Pons (tissue), 1 donor: ENCODE data around the gene PLEKHA4.
"Not testable (repeated sequence)": the region's sequence is repeated elsewhere in the genome, so short reads cannot be mapped to it uniquely, and the experiment has no call there.

Source experiments
- DNase-seq: peaks from one replicate; pipeline ENCODE4 v3.0.0-alpha.2; 2016; ENCODE audit warnings: low spot score

PLEKHA4 gene

DNA sequence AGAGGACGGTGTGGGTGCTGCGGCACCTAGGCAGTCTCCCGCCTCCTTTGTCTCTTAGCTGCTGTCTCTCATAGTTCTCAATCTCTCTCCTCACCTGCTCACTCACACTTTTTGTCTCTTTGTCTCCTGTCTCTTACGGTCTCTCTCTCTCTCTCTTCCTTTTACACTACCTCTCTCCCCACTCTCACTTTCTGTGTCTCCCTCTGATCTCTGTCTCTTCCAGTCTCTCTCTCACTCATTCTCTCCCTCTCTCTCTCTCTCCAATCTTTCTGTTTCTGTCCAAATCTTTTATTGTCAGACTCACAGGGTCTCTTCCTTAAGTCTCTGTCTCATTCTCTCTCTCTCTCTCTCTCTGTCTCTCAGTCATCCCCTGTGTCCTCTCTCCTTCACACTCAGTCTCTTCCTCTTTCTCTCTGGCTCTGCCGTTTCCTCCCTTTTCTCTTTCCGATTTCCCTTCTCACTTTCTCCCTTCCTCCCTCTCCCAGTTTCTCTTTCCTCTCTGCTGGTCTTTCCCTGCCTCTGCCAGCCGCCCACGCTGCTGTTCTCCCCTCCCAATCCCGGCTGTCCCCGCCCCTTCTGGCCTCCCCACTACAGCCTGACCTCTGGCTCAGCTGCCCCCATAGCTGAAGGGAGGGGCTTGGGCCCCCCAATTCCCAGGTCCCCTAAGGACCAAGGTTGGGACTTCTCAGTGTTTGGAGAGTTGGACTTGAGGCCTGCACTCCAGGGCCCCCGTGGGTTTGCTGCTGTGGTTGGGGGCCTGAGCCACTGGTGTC, at the start of gene PLEKHA4:
Gene PLEKHA4, minus strand, starts transcription at position 504 of the 773 bp plus-strand sequence. CDS start 997 bp downstream, outside the sequence.
- DNase-seq: no peak

- DNase-seq: no peak
Measured at GRCh38 chr19:48918071-48918470, 49.7 kb upstream of the PLEKHA4 start.

DNA sequence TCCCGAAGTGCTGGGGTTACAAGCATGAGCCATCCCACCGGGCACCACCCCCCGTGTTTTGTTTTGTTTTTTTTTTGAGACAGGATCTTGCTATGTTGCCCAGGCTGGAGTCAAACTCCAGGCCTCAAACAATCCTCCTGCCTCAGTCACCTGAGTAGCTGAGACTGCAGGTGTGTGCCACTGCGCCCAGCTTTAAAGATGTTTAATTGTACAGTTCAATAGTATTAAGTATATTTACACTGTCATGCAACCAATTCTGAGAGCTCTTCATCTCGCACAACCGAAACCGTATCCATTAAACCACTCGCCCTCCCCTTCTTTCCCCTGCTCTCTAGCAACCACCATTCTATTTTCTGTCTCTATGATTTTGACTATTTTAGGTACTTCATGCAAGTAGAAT, 47.3 kb upstream of the PLEKHA4 start:
- DNase-seq: no peak

DNA sequence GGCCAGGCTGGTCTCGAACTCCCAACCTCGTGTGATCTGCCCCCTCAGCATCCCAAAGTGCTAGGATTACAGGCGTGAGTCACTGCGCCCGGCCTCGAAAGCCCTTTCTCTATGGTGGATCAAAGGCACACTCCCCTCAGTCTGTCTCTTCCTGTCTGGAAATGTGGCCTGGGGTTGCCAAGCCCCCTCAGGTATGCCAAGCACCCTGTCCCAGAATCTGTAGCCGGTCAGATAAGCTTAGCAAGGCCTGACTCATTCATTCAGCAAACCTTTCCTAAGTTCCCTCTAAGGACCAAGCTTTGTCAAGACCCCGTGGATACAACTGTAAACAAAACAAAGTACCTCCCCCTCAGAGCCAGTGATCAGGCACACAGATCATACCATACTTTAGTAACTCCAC, 45.8 kb upstream of the PLEKHA4 start:
- no peak for DNase-seq

GRCh38 chr19:48913114-48913889, 44.9 kb upstream of the PLEKHA4 start:
- DNase-seq: no peak

DNA sequence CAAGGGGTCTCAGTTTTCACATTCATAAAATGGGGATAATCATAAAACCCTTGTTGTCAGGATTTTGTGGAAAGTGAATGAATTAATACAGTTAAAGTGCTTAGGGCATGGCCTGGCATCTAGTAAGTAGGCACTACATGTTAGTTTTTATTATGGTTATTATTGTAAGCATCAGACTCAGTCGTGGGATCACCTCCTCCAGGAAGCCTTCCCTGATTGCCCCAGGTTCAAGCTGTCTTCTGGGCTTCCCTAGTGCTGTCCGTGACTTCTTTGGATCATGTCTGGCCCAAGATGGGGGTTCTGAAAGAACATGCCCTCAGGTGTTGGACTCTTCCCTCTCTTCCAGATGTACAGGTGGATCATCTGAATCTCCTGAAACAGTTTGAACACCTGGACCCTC, 42.4 kb upstream of the PLEKHA4 start:
- DNase-seq: no peak

GRCh38 chr19:48909424-48910077, 41.1 kb upstream of the PLEKHA4 start:
- DNase-seq: not testable (repeated sequence)

DNA sequence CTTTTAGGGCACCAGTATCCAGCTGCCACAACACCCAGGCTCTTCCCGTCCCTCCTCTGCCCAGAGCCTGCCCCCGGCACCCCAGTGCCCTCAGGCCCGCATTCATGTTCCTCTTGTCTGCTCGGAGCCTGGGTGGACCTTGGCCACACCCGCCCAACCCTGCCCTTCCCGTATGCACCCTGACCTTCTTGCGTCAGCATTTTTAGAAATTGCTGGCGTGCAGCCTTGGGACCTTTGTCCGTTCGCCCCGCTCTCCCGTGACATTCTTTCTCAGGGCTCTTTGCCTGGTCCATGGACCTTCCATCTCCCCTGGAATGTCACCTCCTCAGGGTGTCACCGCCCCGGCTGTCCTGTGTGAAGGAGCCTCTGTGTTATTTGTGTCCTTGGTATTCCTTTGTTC, 39.3 kb upstream of the PLEKHA4 start:
- no peak for DNase-seq

DNA sequence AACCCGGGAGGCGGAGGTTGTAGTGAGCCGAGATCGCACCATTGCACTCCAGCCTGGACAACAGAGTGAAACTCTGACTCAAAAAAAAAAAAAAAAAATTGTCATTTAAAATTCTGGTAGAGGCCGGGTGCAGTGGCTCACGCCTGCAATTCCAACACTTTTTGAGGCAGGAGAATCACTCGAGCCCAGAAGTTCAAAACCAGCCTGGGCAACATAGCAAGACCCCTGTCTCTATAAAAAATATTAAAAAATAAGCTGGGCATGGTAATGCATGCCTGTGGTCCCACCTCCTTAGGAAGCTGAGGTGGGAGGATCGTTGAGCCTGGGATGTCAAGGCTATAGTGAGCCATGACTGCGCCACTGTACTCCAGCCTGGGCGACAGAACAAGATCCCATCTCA, 37.9 kb upstream of the PLEKHA4 start:
- no peak for DNase-seq

DNA sequence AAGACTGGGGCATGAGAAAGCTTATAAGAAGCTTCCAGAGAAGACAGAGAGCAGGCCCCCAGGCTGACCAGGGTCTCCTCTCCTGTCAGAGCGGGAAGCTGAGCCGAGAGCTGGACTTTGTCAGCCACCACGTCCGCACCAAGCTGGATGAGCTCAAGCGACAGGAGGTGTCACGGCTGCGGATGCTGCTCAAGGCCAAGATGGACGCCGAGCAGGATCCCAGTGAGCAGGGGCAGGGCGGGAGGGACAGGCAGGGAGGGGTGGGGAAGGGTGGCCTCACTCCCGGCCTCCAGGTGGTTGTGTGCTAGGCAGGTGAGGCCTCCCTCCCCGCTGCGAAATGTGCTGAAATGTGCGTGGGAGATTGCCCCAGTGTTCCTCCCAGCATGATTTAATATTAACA, 37.2 kb upstream of the PLEKHA4 start:
- DNase-seq: no peak

- DNase-seq: not testable (repeated sequence)
Measured at GRCh38 chr19:48903788-48904187, 35.4 kb upstream of the PLEKHA4 start.

DNA sequence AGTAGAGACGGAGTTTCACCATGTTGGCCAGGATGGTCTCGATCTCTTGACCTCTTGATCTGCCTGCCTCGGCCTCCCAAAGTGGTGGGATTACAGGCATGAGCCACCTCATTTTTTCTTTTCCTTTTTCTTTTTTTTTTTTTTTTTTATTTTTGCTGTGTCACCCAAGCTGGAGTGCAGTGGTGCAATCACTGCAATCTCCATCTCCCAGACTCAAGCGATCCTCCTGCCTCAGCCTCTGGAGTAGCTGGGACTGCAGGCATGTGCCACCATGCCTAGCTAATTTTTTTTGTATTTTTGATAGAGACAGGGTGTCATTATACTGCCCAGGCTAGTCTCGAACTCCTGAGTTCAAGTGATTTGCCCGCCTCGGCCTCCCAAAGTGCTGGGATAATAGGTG, 33.9 kb upstream of the PLEKHA4 start:
- not testable (repeated sequence) for DNase-seq

- peak; percentile 46 for DNase-seq
Measured at GRCh38 chr19:48900477-48901406, 32.3 kb upstream of the PLEKHA4 start.

DNA sequence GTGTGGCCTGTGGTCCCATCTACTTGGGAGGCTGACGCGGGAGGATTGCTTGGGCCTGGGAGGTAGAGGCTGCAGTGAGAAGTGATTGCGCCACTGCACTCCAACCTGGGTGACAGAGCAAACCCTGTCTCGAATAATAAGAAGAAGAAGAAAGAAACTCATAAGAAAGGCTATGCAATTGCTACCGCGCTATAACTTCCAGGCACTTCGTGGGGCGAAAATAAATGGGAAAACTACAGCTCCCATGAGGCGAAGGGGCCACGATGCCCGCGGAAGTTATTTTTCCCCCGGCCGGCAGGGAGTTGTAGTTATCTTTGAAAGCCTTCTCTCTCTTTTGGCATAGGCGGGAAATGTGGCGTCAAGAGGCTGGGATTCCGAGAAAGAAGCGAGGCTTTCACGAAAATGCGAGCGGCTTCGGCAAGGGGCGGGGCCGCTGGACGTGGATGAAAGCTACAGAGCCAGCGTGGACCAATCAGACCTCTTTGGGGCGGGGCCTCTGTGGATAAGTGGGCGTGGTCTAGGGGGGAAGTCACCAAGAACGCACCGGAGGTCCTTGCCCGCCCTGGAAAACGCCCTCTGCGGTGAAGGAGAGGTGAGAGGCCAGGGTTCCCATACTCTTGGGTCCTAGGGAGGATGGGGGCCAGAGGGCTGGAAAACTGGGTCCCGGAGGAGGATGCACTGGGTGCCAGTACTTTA, 31.5 kb upstream of the PLEKHA4 start, which contains the start of gene NUCB1:
Gene NUCB1, plus strand, starts transcription at position 532 of the 696 bp plus-strand sequence. CDS start 485 bp downstream, outside the sequence.
- peak; percentile 99 for DNase-seq

DNA sequence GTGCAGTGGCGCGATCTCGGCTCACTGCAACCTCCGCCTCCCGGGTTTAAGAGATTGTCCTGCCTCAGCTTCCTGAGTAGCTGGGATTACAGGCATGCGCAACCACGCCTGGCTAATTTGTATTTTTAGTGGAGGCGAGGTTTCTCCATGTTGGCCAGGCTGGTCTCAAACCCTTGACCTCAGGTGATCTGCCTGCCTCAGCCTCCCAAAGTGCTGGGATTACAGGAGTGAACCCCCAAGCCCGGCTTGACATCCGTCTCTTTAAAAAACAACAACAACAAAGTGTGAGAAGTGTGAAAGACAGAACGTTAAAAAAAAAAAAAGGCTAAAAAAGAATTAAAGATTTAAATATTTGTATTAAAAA, 31.0 kb upstream of the PLEKHA4 start:
- not testable (repeated sequence) for DNase-seq

- DNase-seq: no peak
Measured at GRCh38 chr19:48897181-48897580, 28.8 kb upstream of the PLEKHA4 start.

- no peak for DNase-seq
Measured at GRCh38 chr19:48896191-48896720, 27.8 kb upstream of the PLEKHA4 start.

GRCh38 chr19:48895226-48895625, 26.8 kb upstream of the PLEKHA4 start:
- no peak for DNase-seq

GRCh38 chr19:48890551-48890950, 22.1 kb upstream of the PLEKHA4 start:
- no peak for DNase-seq

- DNase-seq: not testable (repeated sequence)
Measured at GRCh38 chr19:48889496-48889895, 21.1 kb upstream of the PLEKHA4 start.
